Sigmoid colon (tissue), 7 donors: ENCODE measurements around the gene SLC39A9. TPM values are rescaled to one million over a fixed set of nuclear protein-coding genes. Genes with fewer than 3 reads are reported as not detected.

Experiments
- DNase-seq: peaks from one replicate; pipeline ENCODE4 v3.0.0-alpha.2; 2019
- H3K27ac ChIP-seq, 4 donors: fragments of 200-600 bp; sonication (generic); one replicate each; pipeline ENCODE4 v1.5.1; 2016 to 2019; ENCODE audit warnings: mild to moderate bottlenecking in 1 of 4
- H3K27me3 ChIP-seq, 3 donors: fragments of 200-600 bp; sonication (generic); one replicate each; pipeline ENCODE4 v1.5.1; 2019; ENCODE audit warnings: mild to moderate bottlenecking in 1 of 3
- H3K36me3 ChIP-seq, 4 donors: fragments of 200-600 bp; sonication (generic); one replicate each; pipeline ENCODE4 v1.5.1; 2016 to 2019
- H3K4me1 ChIP-seq, 4 donors: fragments of 200-600 bp; sonication (generic); one replicate each; pipeline ENCODE4 v1.5.1; 2017 to 2019
- H3K4me3 ChIP-seq, 4 donors: fragments of 200-600 bp; sonication (generic); one replicate each; pipeline ENCODE4 v1.5.1; 2017 to 2019; ENCODE audit warnings: mild to moderate bottlenecking in 2 of 4, moderate library complexity in 1 of 4
- H3K9me3 ChIP-seq, 4 donors: fragments of 200-600 bp in 3 of 4; sonication (generic) in 3 of 4; one replicate each; pipeline versions ENCODE4 v1.5.1 to v1.6.1; 2013 to 2019
- EP300 ChIP-seq, 4 donors: sonication (generic); formaldehyde crosslinking; IDR thresholded peaks; one replicate each; pipeline ENCODE4 v1.6.1; 2017; ENCODE audit warnings: antibody characterized with exemption in 4 of 4
- POLR2A ChIP-seq, 2 donors: fragments of 450-650 bp; IDR thresholded peaks; one replicate each; pipeline ENCODE4 v1.6.1; 2016; ENCODE audit warnings: antibody characterized with exemption in 2 of 2, mild to moderate bottlenecking in 2 of 2, moderate library complexity in 2 of 2
- POLR2AphosphoS5 ChIP-seq, 4 donors: sonication (generic); formaldehyde crosslinking; IDR thresholded peaks; one replicate each; pipeline ENCODE4 v1.6.1; 2017; ENCODE audit warnings: antibody characterized with exemption in 4 of 4
- WGBS, 2 donors: extraction: QIAGEN DNeasy Blood & Tissue Kit; methylation state at CpG; one replicate each; pipeline ENCODE4 v1.1.7; 2013; 5-methylcytosine and 5-hydroxymethylcytosine counted together
- intact Hi-C: fragments of 100-400 bp; cut with DNase I; formaldehyde crosslinking; loops from one replicate; pipeline ENCODE4 v1.15.1; 2023
- polyA plus RNA-seq, 3 donors: library from polyadenylated mRNA; stranded (reverse); fragments of 200-250 nt; gene quantifications; one replicate each; pipeline ENCODE4 v1.2.3, GENCODE V29; 2013
- total RNA-seq, 4 donors: library from RNA; depleted of rRNA; stranded (reverse); fragments of >200 nt; gene quantifications; one replicate each; pipeline ENCODE4 v1.1.0, GENCODE V29; 2016
- TF ChIP-seq, protein P1 (sequence below), 4 experiments: fragments of 450-650 bp in 3 of 4; fragments of 200-600 bp in 1 of 4; IDR thresholded peaks; one replicate each; pipeline ENCODE4 v1.5.1; 2016 to 2019; ENCODE audit warnings: antibody characterized with exemption in 4 of 4, mild to moderate bottlenecking in 3 of 4, moderate library complexity in 2 of 4
- donor health status: healthy with polysubstance abuse.
- donor health status: Bipolar disorder and iron deficiency.
- donor health status: healthy.

SLC39A9 gene, protein sequence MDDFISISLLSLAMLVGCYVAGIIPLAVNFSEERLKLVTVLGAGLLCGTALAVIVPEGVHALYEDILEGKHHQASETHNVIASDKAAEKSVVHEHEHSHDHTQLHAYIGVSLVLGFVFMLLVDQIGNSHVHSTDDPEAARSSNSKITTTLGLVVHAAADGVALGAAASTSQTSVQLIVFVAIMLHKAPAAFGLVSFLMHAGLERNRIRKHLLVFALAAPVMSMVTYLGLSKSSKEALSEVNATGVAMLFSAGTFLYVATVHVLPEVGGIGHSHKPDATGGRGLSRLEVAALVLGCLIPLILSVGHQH
- total RNA-seq, result 10 to 100 TPM; 39.0 to 47.4 (median 42.0) TPM
- polyA plus RNA-seq, result 10 to 100 TPM; 11.4 to 32.5 (median 17.6) TPM

DNA sequence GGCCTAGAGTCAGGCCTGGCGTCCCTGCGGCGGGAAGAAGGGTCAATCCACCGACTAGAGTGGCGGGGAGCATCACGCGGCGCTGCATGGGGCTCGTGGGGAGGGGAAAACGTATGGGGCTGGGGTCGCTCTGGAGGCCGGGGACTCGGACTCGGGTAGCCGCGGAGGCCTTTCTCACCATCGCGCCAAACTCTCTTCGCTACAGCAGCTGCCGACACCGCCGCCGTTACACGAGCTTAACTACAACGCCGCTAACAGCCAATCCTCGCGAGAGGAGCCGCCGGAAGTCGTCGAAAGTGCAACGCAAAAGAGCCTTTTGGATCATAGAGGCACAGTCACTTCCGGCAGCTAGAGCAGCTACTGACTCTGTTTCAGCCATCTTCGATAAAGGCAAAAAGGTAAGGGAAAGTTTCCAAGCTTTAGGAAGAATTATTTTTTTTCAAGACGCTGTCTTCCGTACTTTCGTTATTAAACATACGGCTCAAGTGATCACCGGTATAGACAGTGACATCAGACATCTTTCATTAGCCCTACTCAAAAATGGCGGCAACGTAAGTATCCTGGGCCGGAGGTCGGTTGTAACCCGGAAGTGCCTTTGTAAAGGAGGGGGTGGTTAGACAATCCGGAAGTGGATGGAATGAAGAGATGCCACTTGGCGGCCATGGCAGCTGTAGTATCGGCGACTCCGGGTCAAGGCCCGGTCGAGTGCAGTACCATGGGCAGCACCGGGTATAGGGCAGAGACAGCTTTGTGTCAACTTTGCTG is at the start of gene SLC39A9, which contains the start of gene ERH:
Gene SLC39A9 (plus strand): TSS at position 640 of the 765 bp plus-strand sequence. CDS start 678 bp downstream, outside the sequence.
Gene ERH (minus strand): TSS at position 247 of the 765 bp plus-strand sequence. CDS start 66 bp downstream, at position 181.
- intact Hi-C loops, result loop anchor here (2.0 to 10.0 kb wide), 4 partner anchors 61 to 364 kb away; partner anchors contain the start of gene DCAF5
- H3K27me3 ChIP-seq, result no peaks in the 10 kb centered on the region
- peaks cover 0 to 55% (median 43%) of the 10 kb centered on the region in 4 donors for H3K4me1 ChIP-seq

DNA sequence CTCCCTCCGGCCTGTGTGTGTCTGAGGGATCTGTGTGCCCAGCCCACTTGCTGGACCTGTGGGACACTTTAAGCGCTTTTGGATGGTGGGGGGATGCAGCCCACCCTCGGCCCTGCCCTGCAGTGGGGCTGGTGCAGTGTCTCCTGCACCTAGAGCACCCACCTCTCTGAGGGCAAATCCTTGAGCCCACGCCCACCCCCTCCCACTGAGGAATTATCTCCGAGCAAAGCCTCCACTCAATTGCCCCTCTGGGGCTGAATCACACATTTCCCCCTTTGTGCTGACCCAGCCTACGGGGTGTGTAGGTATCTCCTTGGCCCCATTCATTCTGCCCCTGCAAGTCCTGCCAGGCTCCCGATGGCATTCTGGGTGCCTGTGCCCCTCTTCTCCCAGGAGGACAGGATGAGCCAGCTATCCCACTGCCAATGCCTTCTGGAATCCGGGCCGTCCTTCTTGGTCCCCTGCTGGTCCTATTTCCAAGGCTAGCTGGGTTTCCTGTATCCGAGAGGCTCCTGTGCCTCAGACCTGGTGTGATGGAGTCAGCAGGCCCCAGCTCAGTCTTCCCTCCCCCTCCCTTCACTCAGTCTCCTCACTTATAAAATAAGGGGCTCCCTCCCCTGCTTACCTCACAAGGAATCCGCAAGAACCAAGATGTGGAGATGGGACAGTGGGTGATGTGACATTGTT is 49.3 kb upstream of the SLC39A9 start:
- no peak for DNase-seq
- TF ChIP-seq POLR2AphosphoS5 (IDR thresholded peaks at IDR 0.05), result no peak
- TF ChIP-seq, protein P1, sequence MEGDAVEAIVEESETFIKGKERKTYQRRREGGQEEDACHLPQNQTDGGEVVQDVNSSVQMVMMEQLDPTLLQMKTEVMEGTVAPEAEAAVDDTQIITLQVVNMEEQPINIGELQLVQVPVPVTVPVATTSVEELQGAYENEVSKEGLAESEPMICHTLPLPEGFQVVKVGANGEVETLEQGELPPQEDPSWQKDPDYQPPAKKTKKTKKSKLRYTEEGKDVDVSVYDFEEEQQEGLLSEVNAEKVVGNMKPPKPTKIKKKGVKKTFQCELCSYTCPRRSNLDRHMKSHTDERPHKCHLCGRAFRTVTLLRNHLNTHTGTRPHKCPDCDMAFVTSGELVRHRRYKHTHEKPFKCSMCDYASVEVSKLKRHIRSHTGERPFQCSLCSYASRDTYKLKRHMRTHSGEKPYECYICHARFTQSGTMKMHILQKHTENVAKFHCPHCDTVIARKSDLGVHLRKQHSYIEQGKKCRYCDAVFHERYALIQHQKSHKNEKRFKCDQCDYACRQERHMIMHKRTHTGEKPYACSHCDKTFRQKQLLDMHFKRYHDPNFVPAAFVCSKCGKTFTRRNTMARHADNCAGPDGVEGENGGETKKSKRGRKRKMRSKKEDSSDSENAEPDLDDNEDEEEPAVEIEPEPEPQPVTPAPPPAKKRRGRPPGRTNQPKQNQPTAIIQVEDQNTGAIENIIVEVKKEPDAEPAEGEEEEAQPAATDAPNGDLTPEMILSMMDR (IDR thresholded peaks at IDR 0.05), result no peak
- no peak for TF ChIP-seq EP300 (IDR thresholded peaks at IDR 0.05)
- no peak for TF ChIP-seq POLR2A (IDR thresholded peaks at IDR 0.05)
- WGBS, 2 donors, result 85 to 87% methylated on average over 11 of the region's 11 CpGs
- H3K27ac ChIP-seq, result no peak overlapping the region
- no peak overlapping the region for H3K4me3 ChIP-seq
- H3K4me1 ChIP-seq, result peaks cover 0 to 2% (median 0%) of the 10 kb centered on the region in 4 donors
- intact Hi-C loops, result loop anchor here (5.0 kb wide), 1 partner anchor 107 kb away; no protein-coding TSS in a partner anchor
- H3K36me3 ChIP-seq, result no peaks in the 10 kb centered on the region
- H3K27me3 ChIP-seq, result no peaks in the 10 kb centered on the region
- H3K9me3 ChIP-seq, result no peaks in the 10 kb centered on the region

More for the DNA sequence above, at the start of gene SLC39A9, which contains the start of gene ERH:
- peak; percentile 75 to 89 (median 76) for TF ChIP-seq POLR2AphosphoS5 (IDR thresholded peaks at IDR 0.05)
- TF ChIP-seq, protein P1 (IDR thresholded peaks at IDR 0.05), result no peak
- TF ChIP-seq EP300 (IDR thresholded peaks at IDR 0.05), result peak in 1 of 4 donors; percentile 46
- TF ChIP-seq POLR2A (IDR thresholded peaks at IDR 0.05), result peak; percentile 29 to 65
- Histone ChIP-seq H3K4me3 (peak within 1 kb of the TSS; percentile 71 to 91 (median 84)), H3K27ac (peak within 1 kb of the TSS; percentile 88 to 94 (median 90)), H3K9me3 (no peaks in the 10 kb centered on the region), H3K36me3 (peaks cover 4 to 31% (median 23%) of the 10 kb centered on the region in 4 donors)
- WGBS, 2 donors, result 0% methylated on average over 53 of the region's 53 CpGs
- DNase-seq, result peak; percentile 98

DNA sequence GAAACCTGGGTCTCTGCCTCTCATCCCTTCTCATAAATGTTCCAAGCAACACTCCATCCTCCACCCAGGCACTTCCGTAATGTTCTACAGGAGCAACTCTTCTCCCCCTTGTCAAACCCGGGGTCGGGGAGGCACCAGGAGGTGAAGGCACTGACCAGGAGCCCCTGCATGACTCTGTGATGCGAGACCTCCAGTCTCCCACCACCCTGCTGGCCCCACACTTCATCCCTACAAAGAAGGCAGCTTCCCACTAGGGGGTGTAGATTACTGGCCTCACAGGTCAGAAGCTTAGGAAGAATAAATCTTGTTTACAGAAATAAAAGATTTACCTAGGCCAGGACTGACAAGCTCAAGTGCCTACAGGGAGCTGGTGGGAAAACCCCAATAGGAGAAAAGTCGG is 47.6 kb upstream of the SLC39A9 start:
- no peak overlapping the region for H3K27ac ChIP-seq
- no peaks in the 10 kb centered on the region for H3K27me3 ChIP-seq
- no peaks in the 10 kb centered on the region for H3K9me3 ChIP-seq
- WGBS, 2 donors, result 80 to 83% methylated on average over 5 of the region's 5 CpGs
- H3K36me3 ChIP-seq, result no peaks in the 10 kb centered on the region
- H3K4me1 ChIP-seq, result peaks cover 0 to 19% (median 13%) of the 10 kb centered on the region in 4 donors
- TF ChIP-seq EP300 (IDR thresholded peaks at IDR 0.05) (no peak), POLR2AphosphoS5 (IDR thresholded peaks at IDR 0.05) (no peak), POLR2A (IDR thresholded peaks at IDR 0.05) (no peak)
- TF ChIP-seq, protein P1 (IDR thresholded peaks at IDR 0.05), result no peak
- no peak overlapping the region for H3K4me3 ChIP-seq
- DNase-seq, result no peak
- intact Hi-C loops, result no loop called here

DNA sequence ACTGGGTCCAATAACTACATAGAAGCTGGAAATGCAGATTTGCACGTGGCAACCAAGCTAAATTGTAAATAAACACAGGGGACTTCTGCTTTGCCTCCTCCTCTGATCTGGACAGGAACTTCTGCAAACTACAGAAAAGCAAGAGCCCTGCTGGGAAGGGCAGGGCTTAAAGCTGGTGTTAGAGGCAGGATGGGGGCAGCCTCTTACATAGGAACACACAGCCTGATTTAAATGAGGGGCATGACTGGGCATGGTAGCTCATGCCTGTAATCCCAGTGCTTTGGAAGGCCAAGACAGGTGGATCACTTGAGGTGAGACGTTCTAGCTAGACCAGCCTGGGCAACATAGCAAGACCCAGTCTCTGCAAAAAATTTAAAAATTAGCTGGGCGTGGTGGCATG is 47.1 kb upstream of the SLC39A9 start:
- no peaks in the 10 kb centered on the region for H3K27me3 ChIP-seq
- no peak overlapping the region for H3K4me3 ChIP-seq
- WGBS, 2 donors, result 65 to 66% methylated on average over 3 of the region's 3 CpGs
- intact Hi-C loops, result no loop called here
- H3K27ac ChIP-seq, result no peak overlapping the region
- peaks cover 0 to 24% (median 18%) of the 10 kb centered on the region in 4 donors for H3K4me1 ChIP-seq
- TF ChIP-seq, protein P1 (IDR thresholded peaks at IDR 0.05), result no peak
- TF ChIP-seq POLR2A (IDR thresholded peaks at IDR 0.05) (no peak), POLR2AphosphoS5 (IDR thresholded peaks at IDR 0.05) (no peak), EP300 (IDR thresholded peaks at IDR 0.05) (no peak)
- no peaks in the 10 kb centered on the region for H3K36me3 ChIP-seq
- no peak for DNase-seq
- H3K9me3 ChIP-seq, result no peaks in the 10 kb centered on the region
